Stimulated activated naive CD4-positive, alpha-beta T cell treated with Interleukin-2 at 50 U/mL for 16 hours (primary cell): ENCODE data around the gene CYTH3.
"Not testable (repeated sequence)": the region's sequence is repeated elsewhere in the genome, so short reads cannot be mapped to it uniquely, and the experiment has no call there.

Experiments used
- DNase-seq: peaks from one replicate; lab custom pipeline; 2025; lab: John Stamatoyannopoulos, UW

The CYTH3 gene

DNA sequence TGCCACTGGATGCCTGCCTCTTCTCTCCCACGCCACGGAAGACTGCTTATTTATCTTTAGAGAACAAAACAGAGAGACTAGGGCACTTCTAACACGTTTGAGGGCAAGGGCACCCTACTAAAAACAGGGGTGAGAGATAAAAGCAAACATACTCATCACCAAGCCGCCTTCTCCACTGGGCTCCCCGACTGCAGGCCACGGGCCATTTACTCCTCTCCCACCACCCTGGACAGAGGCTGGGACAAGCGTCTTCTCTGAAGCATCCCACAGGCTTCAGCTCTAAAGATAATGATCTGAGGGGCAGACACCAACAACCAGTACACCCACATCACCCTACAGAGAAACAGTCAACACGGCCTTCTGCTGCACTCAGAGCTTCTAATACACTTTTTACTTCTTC is 78.7 kb downstream of the CYTH3 start:
- no peak for DNase-seq

- not testable (repeated sequence) for DNase-seq
Observed at GRCh38 chr7:6190563-6190962, 81.9 kb downstream of the CYTH3 start.

DNA sequence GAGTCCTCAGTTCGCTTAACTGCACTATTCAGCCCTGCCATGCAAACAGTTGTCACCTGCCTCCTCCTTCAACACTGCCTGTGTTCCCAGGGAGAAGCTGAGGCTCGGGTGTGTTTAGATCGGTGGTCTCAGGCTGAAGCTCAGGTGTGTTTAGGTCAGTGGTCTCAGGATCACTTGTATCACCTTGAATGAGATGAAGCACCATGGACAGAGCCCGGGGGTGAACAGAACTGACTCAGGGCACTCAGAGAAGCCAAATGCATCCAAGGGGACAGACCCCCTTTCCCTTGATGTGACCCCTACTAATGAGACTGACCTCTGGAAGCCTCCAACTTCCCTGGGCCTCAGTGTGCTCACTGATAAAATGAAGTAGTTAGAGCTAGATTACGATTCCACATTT is 84.0 kb downstream of the CYTH3 start:
- DNase-seq: no peak

GRCh38 chr7:6186577-6186976 is 85.8 kb downstream of the CYTH3 start:
- no peak for DNase-seq

DNA sequence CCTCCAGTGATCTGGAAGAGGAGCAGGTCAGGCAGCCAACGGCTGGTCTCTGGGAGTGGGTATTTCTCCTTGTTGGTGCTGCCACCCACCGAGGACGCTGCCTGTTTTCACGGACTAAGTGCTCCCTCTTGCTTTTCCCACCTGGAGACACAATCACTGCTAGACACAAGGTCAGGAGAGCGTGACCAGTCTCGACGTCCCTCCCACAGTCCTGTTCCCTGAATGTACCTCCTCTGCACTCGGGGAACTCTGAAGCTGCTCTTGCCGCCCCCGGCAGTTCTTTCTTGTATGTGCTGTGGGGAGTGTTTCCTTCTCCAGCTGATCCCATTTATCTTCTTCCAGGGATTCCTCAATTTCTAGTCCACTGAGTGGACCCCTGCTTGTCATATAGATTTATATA is 89.4 kb downstream of the CYTH3 start:
- no peak for DNase-seq

DNA sequence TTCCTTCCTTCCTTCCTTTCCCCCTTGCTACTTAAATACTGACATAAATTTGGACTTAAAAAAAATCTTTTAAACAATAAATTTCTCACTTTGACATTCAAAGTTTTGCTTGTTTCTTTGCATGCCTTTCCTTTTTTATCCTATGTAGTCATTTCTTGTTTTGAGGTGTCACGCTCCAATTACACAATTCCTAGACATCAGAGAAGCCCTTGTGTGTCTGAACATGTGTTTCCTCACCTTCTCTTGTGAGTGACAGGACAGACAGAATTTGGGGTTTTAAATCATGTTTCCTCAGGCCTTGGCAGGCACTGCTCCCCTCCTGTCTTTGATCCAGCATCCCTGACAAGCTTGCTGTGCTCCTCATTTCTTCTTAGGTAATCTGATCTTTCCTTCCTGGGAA is 91.3 kb downstream of the CYTH3 start:
- no peak for DNase-seq

DNA sequence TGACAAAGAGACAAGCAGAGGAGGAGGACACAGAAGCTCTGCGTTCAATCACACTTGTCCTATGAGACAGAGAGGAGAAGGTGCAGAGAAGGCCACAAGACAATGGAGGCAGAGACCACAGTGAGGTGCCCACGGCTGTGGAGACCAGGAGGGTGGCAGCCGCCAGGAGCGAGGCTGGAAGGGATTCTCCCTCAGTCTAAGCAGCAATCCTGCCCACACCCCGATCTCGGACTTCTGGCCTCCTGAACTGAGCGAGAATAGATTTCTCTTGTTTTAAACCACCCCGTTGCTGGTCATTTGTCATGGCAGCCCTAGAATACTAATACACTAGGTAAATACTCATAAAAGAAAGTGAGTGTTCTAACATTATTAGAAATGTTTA is 92.1 kb downstream of the CYTH3 start:
- DNase-seq: no peak

- no peak for DNase-seq
Observed at GRCh38 chr7:6179620-6180343, 92.6 kb downstream of the CYTH3 start.

- DNase-seq: no peak
Observed at GRCh38 chr7:6178298-6179029, 94.0 kb downstream of the CYTH3 start.

DNA sequence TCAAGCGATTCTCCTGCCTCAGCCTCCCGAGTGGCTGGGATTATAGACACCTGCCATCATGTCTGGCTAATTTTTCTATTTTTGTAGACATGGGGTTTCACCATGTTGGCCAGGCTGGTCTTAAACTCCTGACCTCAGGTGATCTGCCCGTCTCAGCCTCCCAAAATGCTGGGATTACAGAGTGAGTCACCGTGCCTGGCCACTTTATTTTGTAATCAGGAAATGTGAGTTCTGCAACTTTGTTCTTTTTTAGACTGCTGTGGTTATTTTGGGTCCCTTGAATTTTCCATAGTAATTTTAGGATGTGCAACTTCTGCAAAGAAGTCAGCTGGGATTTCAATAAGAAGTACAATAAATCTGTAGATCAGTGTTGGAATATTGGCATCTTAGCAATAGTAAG is 96.8 kb downstream of the CYTH3 start:
- no peak for DNase-seq

DNA sequence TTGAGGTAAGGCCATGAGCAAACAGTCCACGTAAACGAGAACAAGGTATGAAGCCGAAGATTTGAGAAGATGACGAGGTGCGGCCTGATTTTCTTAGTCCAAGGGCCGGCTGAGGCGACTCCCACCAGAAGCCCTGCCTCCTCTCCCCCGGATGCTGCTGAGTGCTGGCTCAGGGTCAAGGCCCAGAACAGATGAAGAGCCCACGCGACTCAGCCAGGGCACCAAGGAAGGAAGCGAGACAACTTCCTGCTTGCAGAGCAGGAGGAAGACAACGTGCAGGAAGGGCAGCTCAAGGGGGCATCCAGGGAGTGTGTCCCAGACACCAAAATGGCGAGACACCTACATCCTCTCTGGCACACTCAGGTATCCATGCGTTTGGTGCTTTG is 99.5 kb downstream of the CYTH3 start:
- no peak for DNase-seq

GRCh38 chr7:6172224-6172909 is 100.1 kb downstream of the CYTH3 start:
- no peak for DNase-seq

DNA sequence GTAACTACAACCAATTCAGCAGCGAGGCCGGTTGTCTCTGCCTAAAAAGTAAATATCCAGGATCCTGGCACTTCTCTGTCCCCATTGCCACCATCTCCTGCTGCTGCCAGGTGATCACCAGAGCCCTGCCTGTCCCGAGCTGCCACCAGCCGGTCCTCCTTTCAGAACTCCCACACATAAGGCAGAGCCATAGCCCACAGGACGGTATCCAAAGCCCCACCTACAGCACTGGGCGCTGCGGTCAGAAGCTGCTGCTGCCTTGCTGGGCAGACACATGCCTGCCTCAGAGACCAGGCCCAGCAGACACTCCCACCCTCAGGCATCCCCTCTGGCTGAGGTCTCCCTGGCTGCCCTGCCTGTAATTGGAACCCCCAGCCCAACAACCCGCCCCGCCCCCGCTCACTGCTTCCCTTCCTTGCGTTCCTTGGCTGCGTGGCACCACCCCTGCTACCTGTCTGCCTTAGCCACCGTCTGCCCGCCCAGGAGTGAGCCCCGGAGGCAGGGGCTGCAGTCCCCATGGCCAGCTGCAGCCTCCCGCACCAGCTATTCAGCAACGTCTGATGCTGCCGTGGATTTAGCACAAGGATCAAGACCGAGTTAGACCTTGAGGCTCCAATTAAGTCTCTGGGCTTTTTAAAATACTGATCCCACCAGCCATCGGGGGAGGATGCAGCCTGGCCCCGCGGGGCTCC is 100.7 kb downstream of the CYTH3 start:
- no peak for DNase-seq

GRCh38 chr7:6170571-6171531 is 101.6 kb downstream of the CYTH3 start:
- no peak for DNase-seq

GRCh38 chr7:6169805-6170520 is 102.5 kb downstream of the CYTH3 start:
- DNase-seq: no peak

- DNase-seq: no peak
Observed at GRCh38 chr7:6168477-6168868, 104.0 kb downstream of the CYTH3 start.

DNA sequence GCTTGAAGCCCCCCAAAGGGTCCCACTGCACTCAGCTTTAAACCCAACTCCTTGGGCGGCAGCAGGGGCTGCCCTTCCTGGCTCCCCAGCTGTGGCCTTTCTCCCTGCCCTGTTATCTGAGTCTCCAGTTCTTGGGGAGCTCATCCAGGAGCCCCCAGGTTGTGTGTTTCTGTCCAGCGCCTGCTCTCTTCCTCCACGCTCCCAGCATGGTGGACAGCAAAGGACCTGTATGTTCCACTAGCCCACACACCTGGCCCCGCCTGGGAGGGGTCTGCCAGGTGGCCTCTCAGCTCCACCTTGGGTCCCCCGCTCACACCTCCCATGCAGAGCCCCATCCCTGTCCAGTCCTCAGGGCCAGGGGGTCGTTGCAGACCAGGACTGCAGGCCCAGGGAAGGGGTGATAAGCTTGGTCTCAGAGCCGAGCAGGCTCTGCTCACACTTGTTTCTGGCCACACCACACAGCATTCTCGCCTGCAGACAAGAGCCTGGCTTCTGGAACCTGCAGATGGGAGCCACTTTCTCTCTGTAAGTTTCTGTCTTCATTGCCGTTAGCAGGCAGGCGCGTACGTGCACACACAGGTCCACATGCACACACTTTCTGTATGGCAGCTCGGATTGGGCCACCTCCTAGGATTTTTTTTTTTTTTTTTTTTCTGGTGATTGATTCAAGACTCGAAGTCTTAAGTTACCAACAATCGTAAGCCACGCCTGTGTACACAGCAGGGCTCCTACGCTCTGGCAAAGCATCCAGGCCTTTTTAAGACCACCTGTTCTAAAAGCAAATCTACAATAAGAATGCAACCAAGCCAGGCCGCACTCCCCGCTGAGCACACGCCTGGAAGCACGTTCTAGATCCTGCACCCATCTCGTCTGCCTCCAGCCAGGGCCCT is 104.6 kb downstream of the CYTH3 start:
- DNase-seq: no peak

DNA sequence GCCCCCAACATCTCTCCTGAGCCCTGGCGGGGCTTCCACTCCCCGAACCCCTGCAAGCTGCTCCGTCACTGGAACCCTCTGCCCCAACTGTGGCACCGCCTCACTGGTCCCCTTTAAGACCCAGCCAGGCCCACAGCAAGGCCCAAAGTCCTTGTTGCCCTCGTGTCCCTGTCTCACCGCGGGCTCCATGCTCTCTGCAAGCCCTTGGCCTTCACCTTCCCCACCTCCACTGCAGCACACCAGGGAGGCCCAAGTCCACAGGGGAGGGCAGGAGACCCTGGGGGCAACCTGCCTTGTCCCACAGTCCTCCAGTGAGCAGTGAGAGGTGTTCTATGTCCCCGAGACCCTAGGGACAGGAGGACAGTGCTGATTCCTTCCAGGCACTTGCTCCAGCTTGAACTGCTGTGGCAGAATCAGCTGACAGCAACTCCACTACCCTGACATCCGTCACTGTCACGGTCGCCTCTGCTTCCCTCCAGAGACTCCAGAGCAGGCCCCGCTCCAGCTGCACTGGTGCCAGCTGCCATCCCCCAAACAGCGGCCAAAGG is 105.3 kb downstream of the CYTH3 start:
- DNase-seq: no peak

DNA sequence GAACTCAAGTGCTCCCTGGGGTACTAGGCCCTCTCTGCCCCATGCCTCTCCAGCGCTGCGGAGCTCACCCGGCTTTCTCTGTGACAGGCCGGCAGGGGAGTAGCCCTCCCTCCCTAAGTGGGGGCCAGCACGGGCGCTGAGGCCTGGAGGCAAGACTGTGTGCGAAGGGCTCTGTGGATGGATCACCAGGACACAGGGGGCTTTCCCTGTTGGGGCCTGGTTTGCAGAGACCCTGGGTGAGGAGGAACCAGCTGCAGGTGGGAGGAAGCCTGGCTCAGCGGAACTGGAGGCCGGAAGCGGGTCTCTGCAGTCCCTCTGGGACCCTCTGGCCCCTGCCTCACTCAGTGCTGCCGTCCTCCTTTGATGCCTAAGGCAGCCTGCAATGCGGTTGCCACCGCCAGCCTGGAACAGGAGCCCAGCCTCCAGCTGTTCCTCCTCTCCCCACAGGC is 106.0 kb downstream of the CYTH3 start:
- DNase-seq: no peak
